OCI-LY7 (cell line): ENCODE measurements around the gene CAV1. TPM values are rescaled to one million over a fixed set of nuclear protein-coding genes. Genes with fewer than 3 reads are reported as not detected.

Source experiments
- BruUV-seq: library from RNA; stranded (reverse); fragments of 400-500 nt; replicated peaks from 2 replicates; lab custom pipeline; 2021; lab: Mats Ljungman, UMichigan
- CTCF ChIA-PET: fragments of 300-600 bp; sonication (Branson Sonifier 250); formaldehyde crosslinking; loops from one replicate; lab custom pipeline; 2022; ENCODE audit warnings: antibody characterized with exemption; ENCODE audit not compliant: unreplicated experiment; lab: Charles Lee
- POLR2A ChIA-PET: fragments of 300-600 bp; sonication (Branson Sonifier 250); formaldehyde crosslinking; loops from one replicate; lab custom pipeline; 2022; ENCODE audit warnings: antibody characterized with exemption; lab: Charles Lee
- DNase-seq: peaks from one replicate; pipeline ENCODE4 v3.0.0-alpha.2; 2015; ENCODE audit warnings: low spot score
- H2AFZ ChIP-seq: fragments of 200-600 bp; sonication (generic), shearing (Covaris generic); 2 replicates; pipeline ENCODE4 v1.6.1; 2014; ENCODE audit warnings: mild to moderate bottlenecking, antibody characterized with exemption, low read length, moderate library complexity
- H3K27ac ChIP-seq: fragments of 200-600 bp; sonication (generic); 2 replicates; pipeline ENCODE4 v1.5.1; 2014; ENCODE audit warnings: mixed run types, low read depth, mild to moderate bottlenecking, moderate library complexity, low read length, inconsistent platforms; ENCODE audit not compliant: poor library complexity, severe bottlenecking
- H3K36me3 ChIP-seq: fragments of 200-600 bp; sonication (generic); 2 replicates; pipeline ENCODE4 v1.6.1; 2014; ENCODE audit warnings: mild to moderate bottlenecking, antibody characterized with exemption, low read length, moderate library complexity, mixed read lengths; ENCODE audit not compliant: insufficient read depth
- H3K4me1 ChIP-seq: fragments of 200-600 bp; sonication (generic); 2 replicates; pipeline ENCODE4 v1.5.1; 2014; ENCODE audit warnings: mild to moderate bottlenecking, low read length; ENCODE audit not compliant: insufficient read depth, poor library complexity, severe bottlenecking
- H3K4me2 ChIP-seq: fragments of 200-600 bp; sonication (generic); 2 replicates; pipeline ENCODE4 v1.6.1; 2014; ENCODE audit warnings: mild to moderate bottlenecking, low read length
- H3K4me3 ChIP-seq: fragments of 200-600 bp; sonication (generic); 2 replicates; pipeline ENCODE4 v1.5.1; 2014; ENCODE audit warnings: mild to moderate bottlenecking, low read depth, low read length; ENCODE audit not compliant: poor library complexity, severe bottlenecking
- H3K79me2 ChIP-seq: fragments of 200-600 bp; sonication (generic); 2 replicates; pipeline ENCODE4 v1.6.1; 2016; ENCODE audit warnings: low read depth, mild to moderate bottlenecking, low read length, moderate library complexity, mixed read lengths; ENCODE audit not compliant: insufficient read depth
- H3K9me2 ChIP-seq: fragments of 200-600 bp; sonication (generic); 2 replicates; pipeline ENCODE4 v1.6.1; 2016; ENCODE audit warnings: mild to moderate bottlenecking, low read length, mixed read lengths; ENCODE audit not compliant: insufficient read depth
- H3K9me3 ChIP-seq: fragments of 200-600 bp; sonication (generic); 2 replicates; pipeline ENCODE4 v1.6.1; 2014; ENCODE audit warnings: mild to moderate bottlenecking, mixed run types, low read length, mixed read lengths
- H4K20me1 ChIP-seq: fragments of 200-600 bp; sonication (generic); 2 replicates; pipeline ENCODE4 v1.6.1; 2014; ENCODE audit warnings: mild to moderate bottlenecking, antibody characterized with exemption, low read length, moderate library complexity, mixed read lengths; ENCODE audit not compliant: insufficient read depth
- EZH2phosphoT487 ChIP-seq: fragments of 200-600 bp; sonication (generic); IDR thresholded peaks from 2 replicates; pipeline ENCODE4 v1.6.1; 2018; ENCODE audit warnings: low read depth, borderline replicate concordance, mild to moderate bottlenecking, mixed run types, antibody characterized with exemption, low read length, moderate library complexity, mixed read lengths
- intact Hi-C: fragments of 100-400 bp; cut with micrococcal nuclease; formaldehyde crosslinking; loops from one replicate; pipeline ENCODE4 v1.10.0; 2022; ENCODE audit not compliant: unreplicated experiment
- total RNA-seq, 2 experiments: library from RNA; depleted of rRNA in 1 of 2; stranded (reverse); fragments of >200 nt in 1 of 2; shearing (Covaris generic) in 1 of 2; gene quantifications; 2 replicates each; pipeline ENCODE4 v1.2.3, GENCODE V29; 2014 to 2022
- TF ChIP-seq, protein P1 (sequence below): fragments of 200-600 bp; sonication (generic); conservative IDR thresholded peaks from 2 replicates; pipeline ENCODE4 v1.5.1; 2014; ENCODE audit warnings: mild to moderate bottlenecking, antibody characterized with exemption, low read length, moderate library complexity, mixed read lengths

CAV1 gene
- total RNA-seq, 2 experiments from 2014 or later: not detected

DNA sequence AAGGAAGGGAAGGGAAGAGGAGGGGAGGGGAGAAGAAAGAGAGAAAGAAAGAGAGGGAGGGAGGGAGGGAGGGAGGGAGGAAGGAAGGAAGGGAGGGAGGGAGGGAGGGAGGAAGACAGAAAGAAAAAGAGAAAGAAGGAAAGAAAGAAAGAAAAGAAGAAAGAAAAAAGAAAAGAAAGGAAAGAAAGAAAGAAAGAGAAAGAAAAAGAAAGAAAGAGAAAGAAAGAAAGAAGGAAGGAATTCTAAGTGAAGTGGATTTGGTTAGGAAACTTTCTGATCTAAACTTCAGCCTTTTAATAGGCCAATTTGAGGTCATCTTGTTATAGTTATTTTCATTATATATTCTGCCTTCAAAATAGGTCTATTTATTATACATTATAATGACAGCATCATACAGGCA, 21.0 kb upstream of the CAV1 start:
- Histone ChIP-seq H3K9me3 (no peaks in the 10 kb centered on the region), H3K4me1 (no peaks in the 10 kb centered on the region)
- CTCF ChIA-PET: no interaction called here

DNA sequence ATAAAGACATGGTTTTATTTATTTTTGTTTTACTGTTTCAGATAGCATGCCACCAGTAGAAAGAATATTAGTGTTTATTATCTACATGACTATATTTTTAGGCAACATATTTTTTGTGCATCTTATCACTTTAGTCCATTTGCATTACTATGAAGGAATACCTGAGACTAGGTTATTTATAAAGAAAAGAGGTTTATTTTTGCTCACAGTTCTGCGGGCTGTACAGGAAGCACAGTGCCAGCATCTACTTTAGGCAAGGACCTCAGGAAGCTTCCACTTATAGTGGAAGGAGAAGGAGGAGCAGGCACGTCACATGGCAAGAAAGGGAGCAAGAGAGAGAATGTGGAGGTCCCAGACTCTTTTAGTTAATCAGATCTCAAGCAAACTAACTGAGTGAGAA, 19.6 kb upstream of the CAV1 start:
- H3K36me3 ChIP-seq: no peaks in the 10 kb centered on the region
- BruUV-seq: no TSS peak
- H3K79me2 ChIP-seq: no peaks in the 10 kb centered on the region
- H3K4me1 ChIP-seq: no peaks in the 10 kb centered on the region
- H4K20me1 ChIP-seq: no peaks in the 10 kb centered on the region
- H3K4me2 ChIP-seq: no peak overlapping the region
- POLR2A ChIA-PET: no interaction called here
- H3K4me3 ChIP-seq: no peak overlapping the region
- no peak for DNase-seq
- H3K27ac ChIP-seq: no peak overlapping the region
- CTCF ChIA-PET: no interaction called here
- no peak overlapping the region for H2AFZ ChIP-seq
- intact Hi-C loops: no loop called here
- TF ChIP-seq EZH2phosphoT487: no peak
- TF ChIP-seq, protein P1, sequence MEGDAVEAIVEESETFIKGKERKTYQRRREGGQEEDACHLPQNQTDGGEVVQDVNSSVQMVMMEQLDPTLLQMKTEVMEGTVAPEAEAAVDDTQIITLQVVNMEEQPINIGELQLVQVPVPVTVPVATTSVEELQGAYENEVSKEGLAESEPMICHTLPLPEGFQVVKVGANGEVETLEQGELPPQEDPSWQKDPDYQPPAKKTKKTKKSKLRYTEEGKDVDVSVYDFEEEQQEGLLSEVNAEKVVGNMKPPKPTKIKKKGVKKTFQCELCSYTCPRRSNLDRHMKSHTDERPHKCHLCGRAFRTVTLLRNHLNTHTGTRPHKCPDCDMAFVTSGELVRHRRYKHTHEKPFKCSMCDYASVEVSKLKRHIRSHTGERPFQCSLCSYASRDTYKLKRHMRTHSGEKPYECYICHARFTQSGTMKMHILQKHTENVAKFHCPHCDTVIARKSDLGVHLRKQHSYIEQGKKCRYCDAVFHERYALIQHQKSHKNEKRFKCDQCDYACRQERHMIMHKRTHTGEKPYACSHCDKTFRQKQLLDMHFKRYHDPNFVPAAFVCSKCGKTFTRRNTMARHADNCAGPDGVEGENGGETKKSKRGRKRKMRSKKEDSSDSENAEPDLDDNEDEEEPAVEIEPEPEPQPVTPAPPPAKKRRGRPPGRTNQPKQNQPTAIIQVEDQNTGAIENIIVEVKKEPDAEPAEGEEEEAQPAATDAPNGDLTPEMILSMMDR: no peak
- no peaks in the 10 kb centered on the region for H3K9me3 ChIP-seq
- no peaks in the 10 kb centered on the region for H3K9me2 ChIP-seq

More for the DNA sequence above, 21.0 kb upstream of the CAV1 start:
- Histone ChIP-seq H3K36me3 (no peaks in the 10 kb centered on the region), H3K4me2 (no peak overlapping the region), H4K20me1 (no peaks in the 10 kb centered on the region), H3K4me3 (no peak overlapping the region), H3K27ac (no peak overlapping the region), H3K9me2 (no peaks in the 10 kb centered on the region), H3K79me2 (no peaks in the 10 kb centered on the region), H2AFZ (no peak overlapping the region)
- POLR2A ChIA-PET: no interaction called here
- no TSS peak for BruUV-seq
- DNase-seq: no peak
- TF ChIP-seq EZH2phosphoT487: no peak
- TF ChIP-seq, protein P1: no peak
- intact Hi-C loops: no loop called here

DNA sequence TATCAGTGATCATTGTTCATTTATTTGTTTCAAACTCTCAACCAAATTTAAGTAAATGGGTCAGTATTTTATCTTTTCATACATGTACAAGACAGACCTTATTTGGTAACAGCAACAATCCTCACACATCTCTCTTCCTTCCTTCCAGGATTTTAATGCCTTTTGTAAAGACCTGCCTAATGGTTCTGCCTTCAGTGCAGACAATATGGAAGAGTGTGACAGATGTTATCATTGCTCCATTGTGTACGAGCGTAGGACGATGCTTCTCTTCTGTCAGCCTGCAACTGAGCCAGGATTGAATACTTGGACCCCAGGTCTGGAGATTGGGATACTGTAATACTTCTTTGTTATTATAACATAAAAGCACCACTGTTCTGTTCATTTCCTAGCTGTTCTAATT, 19.0 kb upstream of the CAV1 start:
- Histone ChIP-seq H3K27ac (no peak overlapping the region), H3K79me2 (no peaks in the 10 kb centered on the region), H3K4me2 (no peak overlapping the region), H3K9me3 (no peaks in the 10 kb centered on the region), H3K4me1 (no peaks in the 10 kb centered on the region), H2AFZ (no peak overlapping the region), H3K4me3 (no peak overlapping the region), H3K9me2 (no peaks in the 10 kb centered on the region), H3K36me3 (no peaks in the 10 kb centered on the region), H4K20me1 (no peaks in the 10 kb centered on the region)
- DNase-seq: no peak
- POLR2A ChIA-PET: no interaction called here
- intact Hi-C loops: no loop called here
- CTCF ChIA-PET: no interaction called here
- TF ChIP-seq, protein P1: no peak
- TF ChIP-seq EZH2phosphoT487: no peak
- BruUV-seq: no TSS peak
